ENCODE measurements around the gene HSD11B1. TPM values are rescaled to one million over a fixed set of nuclear protein-coding genes. Genes with fewer than 3 reads are reported as not detected.

Gene HSD11B1
- total and polyA plus RNA-seq, 2 of the 4 experiments (the other 2 are of a cell fraction) = 0.41 to 0.72 TPM

DNA sequence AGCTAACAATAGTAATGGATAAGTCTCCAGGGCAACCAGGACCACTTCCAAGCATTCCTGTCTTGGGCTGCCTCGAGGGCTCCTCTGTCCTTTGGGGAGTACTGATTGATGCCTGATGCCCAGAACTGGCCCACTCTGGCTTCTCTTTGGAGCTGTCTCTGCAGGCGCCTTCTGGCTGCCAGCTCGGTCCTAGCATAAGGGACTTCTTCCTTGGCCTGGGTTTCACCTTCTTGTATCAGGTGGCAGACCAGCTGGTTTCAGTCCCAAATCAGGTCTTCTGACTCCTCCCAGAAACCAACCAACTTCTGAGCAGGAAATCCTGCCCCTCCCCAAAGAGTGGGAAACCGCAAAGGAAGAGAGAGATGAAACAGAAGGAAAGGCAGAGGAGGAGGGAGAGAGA is 18.8 kb upstream of the HSD11B1 start:
- H2BK120ac ChIP-seq (ENCODE audit: low read depth, low read length) = no peak overlapping the region
- TF ChIP-seq BHLHE40 (IDR thresholded peaks at IDR 0.05; ENCODE audit: low read depth, low read length) (no peak), FOS (IDR thresholded peaks at IDR 0.05; ENCODE audit: low read depth, low read length) (no peak), SMC3 (IDR thresholded peaks at IDR 0.05; ENCODE audit: low read depth, low read length) (no peak), RAD21 (IDR thresholded peaks at IDR 0.05; ENCODE audit: low read length) (no peak), CTCF (conservative IDR thresholded peaks at IDR 0.05; ENCODE audit: low read depth, low read length) (no peak), RCOR1 (IDR thresholded peaks at IDR 0.05; ENCODE audit: insufficient replicate concordance, low read length) (no peak), MAFK (IDR thresholded peaks at IDR 0.05; ENCODE audit: low read depth, low read length) (no peak), USF2 (IDR thresholded peaks at IDR 0.05; ENCODE audit: low read depth, low read length) (no peak)
- TF ChIP-seq, protein P1, sequence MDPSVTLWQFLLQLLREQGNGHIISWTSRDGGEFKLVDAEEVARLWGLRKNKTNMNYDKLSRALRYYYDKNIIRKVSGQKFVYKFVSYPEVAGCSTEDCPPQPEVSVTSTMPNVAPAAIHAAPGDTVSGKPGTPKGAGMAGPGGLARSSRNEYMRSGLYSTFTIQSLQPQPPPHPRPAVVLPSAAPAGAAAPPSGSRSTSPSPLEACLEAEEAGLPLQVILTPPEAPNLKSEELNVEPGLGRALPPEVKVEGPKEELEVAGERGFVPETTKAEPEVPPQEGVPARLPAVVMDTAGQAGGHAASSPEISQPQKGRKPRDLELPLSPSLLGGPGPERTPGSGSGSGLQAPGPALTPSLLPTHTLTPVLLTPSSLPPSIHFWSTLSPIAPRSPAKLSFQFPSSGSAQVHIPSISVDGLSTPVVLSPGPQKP (IDR thresholded peaks at IDR 0.05; ENCODE audit: borderline replicate concordance, low read depth, low read length) = no peak
- ATAC-seq (ENCODE audit: low read depth) = no peak
- no peak for DNase-seq
- no peak overlapping the region for H2BK20ac ChIP-seq (ENCODE audit: low read depth, low read length)
- H3K9ac ChIP-seq (ENCODE audit: low read depth, low read length) = no peak overlapping the region
- intact Hi-C loops (cut with micrococcal nuclease) (no loop called here), in situ Hi-C loops (cut with MboI; ENCODE audit: low sequenced_read_pairs) (no loop called here), dilution Hi-C loops (cut with HindIII; ENCODE audit: low sequenced_read_pairs, unreplicated experiment) (no loop called here)
- no peaks in the 10 kb centered on the region for H3K36me3 ChIP-seq (ENCODE audit: control insufficient read depth, insufficient read depth, low read length)
- H3K4ac ChIP-seq (ENCODE audit: low read depth, low read length) = no peak overlapping the region
- no peak overlapping the region for H2BK15ac ChIP-seq (ENCODE audit: low read depth, low read length)
- no peaks in the 10 kb centered on the region for H3K79me1 ChIP-seq (ENCODE audit: low read depth in 1 of 2, low read length in 2 of 2)
- no peaks in the 10 kb centered on the region for H4K20me1 ChIP-seq (ENCODE audit: insufficient read depth, low read length)
- no peak overlapping the region for H3K23ac ChIP-seq (ENCODE audit: low read depth, low read length)
- H3K4me1 ChIP-seq (ENCODE audit: control insufficient read depth, insufficient read depth, low read length) = 0 out of 2 replicates have a peak, but pooled peaks cover 3% of the 10 kb centered on the region
- H4K8ac ChIP-seq (ENCODE audit: low read depth in 2 of 2, low read length in 2 of 2) = no peak overlapping the region
- CTCF ChIA-PET = no interaction called here
- H3K9me1 ChIP-seq (ENCODE audit: insufficient read depth, low read length) = 0 out of 2 replicates have a peak, but pooled peaks cover 4% of the 10 kb centered on the region
- no peak overlapping the region for H2AK9ac ChIP-seq (replicated peaks; ENCODE audit: low read depth, low read length, poor library complexity)
- H4K5ac ChIP-seq (ENCODE audit: low read depth, low read length) = no peak overlapping the region
- H3K27me3 ChIP-seq (ENCODE audit: control insufficient read depth, insufficient read depth, low read length) = no peaks in the 10 kb centered on the region
- H3K4me3 ChIP-seq (ENCODE audit: insufficient read depth, low read depth, low read length) = no peak overlapping the region
- H3K18ac ChIP-seq (ENCODE audit: low read depth, low read length) = no peak overlapping the region
- POLR2A ChIA-PET (ENCODE audit: unreplicated experiment) = no interaction called here
- WGBS, 2 experiments (ENCODE audit: extremely low coverage in 2 of 2, insufficient read length in 1 of 2) = no CpG with 5 or more reads among the region's 4 CpGs
- BruUV-seq (replicated peaks) = no TSS peak
- no peak overlapping the region for H2AK5ac ChIP-seq (ENCODE audit: low read depth, low read length)
- no peak overlapping the region for H3K4me2 ChIP-seq (ENCODE audit: low read depth, low read length)
- no peak overlapping the region for H2AFZ ChIP-seq (replicated peaks; ENCODE audit: low read length, poor library complexity)
- H3K56ac ChIP-seq (ENCODE audit: extremely low read depth, insufficient read depth, low read length) = no peak overlapping the region
- H3K14ac ChIP-seq (replicated peaks; ENCODE audit: low read depth, low read length) = no peak overlapping the region
- no peak overlapping the region for H3K27ac ChIP-seq (ENCODE audit: insufficient read depth, low read length)
- H3K9me3 ChIP-seq (ENCODE audit: control insufficient read depth, insufficient read depth, low read length) = no peaks in the 10 kb centered on the region
- no peak overlapping the region for H2BK5ac ChIP-seq (ENCODE audit: low read depth, low read length, poor library complexity, severe bottlenecking)
- H4K91ac ChIP-seq (ENCODE audit: insufficient read depth, low read depth, low read length) = no peak overlapping the region

All from IMR-90 (cell line).